ENCODE data around the gene ITSN2. TPM values are rescaled to one million over a fixed set of nuclear protein-coding genes. Genes with fewer than 3 reads are reported as not detected.
A peak's percentile ranks its signal among the peaks of the same experiment; 100 is the strongest.

ITSN2 gene
- polyA plus RNA-seq, 3 donors = 26.0 to 91.1 (median 40.4) TPM

DNA sequence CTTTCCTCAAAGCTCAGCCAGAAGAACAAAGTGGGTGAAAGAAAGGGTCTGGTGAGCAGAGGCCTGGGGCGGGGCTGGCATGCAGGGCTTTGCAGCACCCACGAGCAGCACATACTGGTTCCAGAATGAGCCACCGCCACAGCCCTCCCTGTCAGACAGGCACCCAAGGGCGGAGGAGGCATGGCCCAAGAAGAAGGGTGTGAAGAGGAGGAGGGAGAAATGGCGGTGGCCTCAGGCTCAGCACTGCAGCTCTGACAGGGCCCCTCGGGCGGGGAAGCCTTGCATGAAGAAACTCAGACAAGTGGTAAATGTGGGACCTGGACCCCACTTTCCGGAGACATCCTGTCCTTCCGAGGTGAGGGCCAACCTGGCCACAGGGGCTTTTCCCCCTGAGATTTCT, 169.8 kb downstream of the ITSN2 start:
- no peaks in the 10 kb centered on the region for H3K36me3 Mint-ChIP-seq
- no peak overlapping the region for H2AFZ ChIP-seq (ENCODE audit: insufficient read depth, low read depth, low read length, poor library complexity, severe bottlenecking)

DNA sequence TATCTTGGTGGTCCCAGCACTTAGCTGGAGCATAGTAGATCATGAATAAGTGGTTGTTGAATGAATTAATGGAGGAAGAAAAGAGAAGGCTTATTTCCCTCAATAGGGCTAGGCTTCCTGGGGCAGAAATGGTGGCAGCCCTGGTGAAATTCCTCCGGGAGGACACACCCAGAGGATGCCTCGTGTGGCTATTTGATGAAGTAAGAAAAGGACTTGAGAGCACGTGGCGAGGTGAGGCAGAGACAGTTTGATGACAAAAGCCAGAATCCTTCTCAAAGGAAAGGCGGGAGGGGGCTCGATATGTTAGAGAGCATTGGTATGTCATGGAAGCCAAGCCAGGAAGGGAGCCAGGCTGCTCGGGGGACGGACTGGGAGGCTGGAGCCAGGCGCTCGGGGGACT, 170.8 kb downstream of the ITSN2 start:
- Mint-ChIP-seq H3K4me1 (no peaks in the 10 kb centered on the region), H3K27me3 (ENCODE audit: low read depth in 3 of 3) (peaks cover 0 to 2% (median 0%) of the 10 kb centered on the region in 3 donors), H3K27ac (peak overlapping the region in 1 of 7 donors; percentile 13), H3K36me3 (no peaks in the 10 kb centered on the region), H3K4me3 (no peak overlapping the region), H3K9me3 (peaks cover 3 to 10% (median 5%) of the 10 kb centered on the region in 7 donors)
- Histone ChIP-seq H3K36me3 (replicated peaks in 1 of 2; ENCODE audit: control insufficient read depth in 1 of 2, insufficient read depth in 2 of 2, low read length in 2 of 2) (no peaks in the 10 kb centered on the region), H3K9me3 (replicated peaks in 1 of 2; ENCODE audit: control insufficient read depth in 1 of 2, insufficient read depth in 1 of 2, low read length in 2 of 2) (no peaks in the 10 kb centered on the region), H4K20me1 (ENCODE audit: insufficient read depth, low read length) (no peaks in the 10 kb centered on the region), H3K9ac (ENCODE audit: insufficient read depth, low read length, poor library complexity, severe bottlenecking) (no peak overlapping the region), H3K4me3 (replicated peaks in 1 of 3; ENCODE audit: low read depth in 2 of 3, low read length in 3 of 3) (no peak overlapping the region), H3K27me3 (ENCODE audit: control insufficient read depth in 2 of 2, insufficient read depth in 2 of 2, low read length in 2 of 2) (no peaks in the 10 kb centered on the region), H3K4me1 (ENCODE audit: control insufficient read depth in 1 of 2, insufficient read depth in 2 of 2, low read length in 2 of 2) (no peaks in the 10 kb centered on the region), H3K27ac (ENCODE audit: low read depth in 1 of 2, low read length in 2 of 2) (no peak overlapping the region), H3K79me2 (ENCODE audit: insufficient read depth, low read length) (no peaks in the 10 kb centered on the region), H2AFZ (ENCODE audit: insufficient read depth, low read depth, low read length, poor library complexity, severe bottlenecking) (no peak overlapping the region), H3K4me2 (replicated peaks; ENCODE audit: extremely low read depth, low read length, poor library complexity, severe bottlenecking) (no peak overlapping the region)
- DNase-seq = no peak
- TF ChIP-seq, protein P1, sequence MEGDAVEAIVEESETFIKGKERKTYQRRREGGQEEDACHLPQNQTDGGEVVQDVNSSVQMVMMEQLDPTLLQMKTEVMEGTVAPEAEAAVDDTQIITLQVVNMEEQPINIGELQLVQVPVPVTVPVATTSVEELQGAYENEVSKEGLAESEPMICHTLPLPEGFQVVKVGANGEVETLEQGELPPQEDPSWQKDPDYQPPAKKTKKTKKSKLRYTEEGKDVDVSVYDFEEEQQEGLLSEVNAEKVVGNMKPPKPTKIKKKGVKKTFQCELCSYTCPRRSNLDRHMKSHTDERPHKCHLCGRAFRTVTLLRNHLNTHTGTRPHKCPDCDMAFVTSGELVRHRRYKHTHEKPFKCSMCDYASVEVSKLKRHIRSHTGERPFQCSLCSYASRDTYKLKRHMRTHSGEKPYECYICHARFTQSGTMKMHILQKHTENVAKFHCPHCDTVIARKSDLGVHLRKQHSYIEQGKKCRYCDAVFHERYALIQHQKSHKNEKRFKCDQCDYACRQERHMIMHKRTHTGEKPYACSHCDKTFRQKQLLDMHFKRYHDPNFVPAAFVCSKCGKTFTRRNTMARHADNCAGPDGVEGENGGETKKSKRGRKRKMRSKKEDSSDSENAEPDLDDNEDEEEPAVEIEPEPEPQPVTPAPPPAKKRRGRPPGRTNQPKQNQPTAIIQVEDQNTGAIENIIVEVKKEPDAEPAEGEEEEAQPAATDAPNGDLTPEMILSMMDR (IDR thresholded peaks at IDR 0.05) = no peak
- intact Hi-C loops (cut with micrococcal nuclease) = no loop called here
- whole genome bisulfite sequencing (ENCODE audit: insufficient coverage) = 94% methylated on average over 6 of the region's 10 CpGs

More for the DNA sequence above, 169.8 kb downstream of the ITSN2 start:
- intact Hi-C loops (cut with micrococcal nuclease) = no loop called here
- no peaks in the 10 kb centered on the region for H3K4me1 ChIP-seq (ENCODE audit: control insufficient read depth in 1 of 2, insufficient read depth in 2 of 2, low read length in 2 of 2)
- no peaks in the 10 kb centered on the region for H3K9me3 ChIP-seq (replicated peaks in 1 of 2; ENCODE audit: control insufficient read depth in 1 of 2, insufficient read depth in 1 of 2, low read length in 2 of 2)
- DNase-seq = no peak
- Mint-ChIP-seq H3K27me3 (ENCODE audit: low read depth in 3 of 3) (peaks cover 0 to 2% (median 0%) of the 10 kb centered on the region in 3 donors), H3K4me1 (no peaks in the 10 kb centered on the region), H3K9me3 (peaks cover 3 to 10% (median 5%) of the 10 kb centered on the region in 7 donors), H3K4me3 (no peak overlapping the region), H3K27ac (peak overlapping the region in 1 of 7 donors; percentile 41)
- TF ChIP-seq, protein P1 (IDR thresholded peaks at IDR 0.05) = no peak
- no peak overlapping the region for H3K27ac ChIP-seq (ENCODE audit: low read depth in 1 of 2, low read length in 2 of 2)
- no peaks in the 10 kb centered on the region for H3K27me3 ChIP-seq (ENCODE audit: control insufficient read depth in 2 of 2, insufficient read depth in 2 of 2, low read length in 2 of 2)
- H3K36me3 ChIP-seq (replicated peaks in 1 of 2; ENCODE audit: control insufficient read depth in 1 of 2, insufficient read depth in 2 of 2, low read length in 2 of 2) = no peaks in the 10 kb centered on the region
- no peak overlapping the region for H3K9ac ChIP-seq (ENCODE audit: insufficient read depth, low read length, poor library complexity, severe bottlenecking)
- H4K20me1 ChIP-seq (ENCODE audit: insufficient read depth, low read length) = no peaks in the 10 kb centered on the region
- H3K79me2 ChIP-seq (ENCODE audit: insufficient read depth, low read length) = no peaks in the 10 kb centered on the region
- no peak overlapping the region for H3K4me2 ChIP-seq (replicated peaks; ENCODE audit: extremely low read depth, low read length, poor library complexity, severe bottlenecking)
- no peak overlapping the region for H3K4me3 ChIP-seq (replicated peaks in 1 of 3; ENCODE audit: low read depth in 2 of 3, low read length in 3 of 3)
- 95% methylated on average over 8 of the region's 9 CpGs for WGBS (ENCODE audit: insufficient coverage)
